Activated naive CD8-positive, alpha-beta T cell treated with anti-CD3 and anti-CD28 coated beads, Interleukin-2, amount 50 U/mL, for 24 hours (primary cell): Measurements from ENCODE around the gene GPR158.
"Not testable (repeated sequence)": the region's sequence is repeated elsewhere in the genome, so short reads cannot be mapped to it uniquely, and the experiment has no call there.

Source experiments
- ATAC-seq: fragments of 150-1000 bp; cut with Tn5 transposase; one replicate; pipeline ENCODE4 v1.10.0; 2021
- DNase-seq: peaks from one replicate; pipeline ENCODE4 v3.0.0; 2021
- H3K27ac Mint-ChIP-seq: one replicate; pipeline ENCODE4 v1.8.0; 2021; ENCODE audit warnings: mild to moderate bottlenecking, mixed read lengths
- H3K27me3 Mint-ChIP-seq: one replicate; pipeline ENCODE4 v1.8.0; 2021; ENCODE audit warnings: mixed read lengths
- H3K36me3 Mint-ChIP-seq: one replicate; pipeline ENCODE4 v1.8.0; 2021; ENCODE audit warnings: low read depth, mixed read lengths
- H3K4me1 Mint-ChIP-seq: one replicate; pipeline ENCODE4 v1.8.0; 2021; ENCODE audit warnings: mixed read lengths
- H3K4me3 Mint-ChIP-seq: one replicate; pipeline ENCODE4 v1.8.0; 2021; ENCODE audit warnings: mild to moderate bottlenecking, moderate library complexity, mixed read lengths
- H3K9me3 Mint-ChIP-seq: one replicate; pipeline ENCODE4 v1.8.0; 2021; ENCODE audit warnings: mixed read lengths

GPR158 gene

DNA sequence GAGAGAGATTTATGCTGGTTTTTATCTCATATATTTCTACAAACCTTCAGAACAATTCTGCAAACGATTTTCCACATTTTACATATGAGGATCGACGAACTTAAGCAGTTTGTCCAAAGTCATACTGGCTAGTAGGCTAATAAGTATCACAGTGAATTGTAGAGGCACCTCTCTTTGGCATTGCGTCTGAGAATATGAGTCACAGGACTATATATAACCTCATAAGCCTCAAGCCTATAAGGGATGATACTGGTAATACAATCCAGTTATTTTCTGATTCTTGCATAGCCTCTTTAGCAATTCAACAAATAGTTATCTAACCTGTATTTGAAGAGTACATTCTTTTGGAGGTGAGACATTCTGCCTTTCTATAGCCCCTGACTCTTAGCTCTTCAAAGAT is 129.8 kb downstream of the GPR158 start:
- DNase-seq (no peak), ATAC-seq (no peak)
- no peak overlapping the region for H3K27ac Mint-ChIP-seq
- no peaks in the 10 kb centered on the region for H3K4me1 Mint-ChIP-seq
- no peaks in the 10 kb centered on the region for H3K36me3 Mint-ChIP-seq
- no peaks in the 10 kb centered on the region for H3K27me3 Mint-ChIP-seq
- H3K4me3 Mint-ChIP-seq, result no peak overlapping the region
- H3K9me3 Mint-ChIP-seq, result peaks cover 23% of the 10 kb centered on the region

DNA sequence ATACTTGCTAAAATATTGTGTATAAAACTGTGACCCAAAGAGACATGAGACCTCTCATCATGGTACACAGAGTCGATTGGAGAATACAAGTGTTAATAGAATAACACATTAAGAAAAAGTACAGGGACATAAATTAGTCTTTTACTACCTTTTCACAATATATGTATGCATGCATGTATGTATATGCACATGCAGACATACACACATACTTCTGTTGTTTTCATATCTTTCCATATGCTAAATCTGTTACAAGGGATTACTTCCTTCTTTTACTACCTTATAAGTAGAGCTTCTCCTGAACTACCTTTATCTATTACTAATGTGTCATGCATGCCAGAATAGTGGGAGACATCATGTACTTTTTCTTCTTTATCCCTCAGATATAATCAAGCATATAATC is 131.6 kb downstream of the GPR158 start:
- no peak overlapping the region for H3K4me3 Mint-ChIP-seq
- no peaks in the 10 kb centered on the region for H3K27me3 Mint-ChIP-seq
- DNase-seq (no peak), ATAC-seq (no peak)
- no peak overlapping the region for H3K27ac Mint-ChIP-seq
- no peaks in the 10 kb centered on the region for H3K36me3 Mint-ChIP-seq
- H3K4me1 Mint-ChIP-seq, result no peaks in the 10 kb centered on the region
- peaks cover 30% of the 10 kb centered on the region for H3K9me3 Mint-ChIP-seq

DNA sequence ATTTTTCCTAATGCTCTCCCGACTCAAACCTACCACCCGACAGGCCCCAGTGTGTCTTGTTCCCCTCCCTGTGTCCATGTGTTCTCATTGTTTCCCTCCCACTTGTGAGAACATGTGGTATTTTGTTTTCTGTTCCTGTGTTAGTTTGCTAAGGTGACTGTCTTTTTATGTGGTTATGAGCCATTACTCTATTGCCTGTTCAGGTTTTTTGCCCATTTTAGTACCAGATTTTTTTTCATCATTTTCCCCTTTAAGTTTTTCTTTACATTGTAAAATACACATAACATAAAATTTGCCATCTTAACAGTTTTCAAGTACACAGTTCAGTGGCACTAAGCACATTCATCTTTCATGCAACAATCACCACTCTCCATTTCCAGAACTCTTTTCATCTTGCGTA is 133.5 kb downstream of the GPR158 start:
- DNase-seq (no peak), ATAC-seq (no peak)
- Mint-ChIP-seq H3K27me3 (no peaks in the 10 kb centered on the region), H3K4me1 (no peaks in the 10 kb centered on the region), H3K36me3 (no peaks in the 10 kb centered on the region), H3K27ac (no peak overlapping the region), H3K4me3 (no peak overlapping the region), H3K9me3 (peaks cover 25% of the 10 kb centered on the region)

DNA sequence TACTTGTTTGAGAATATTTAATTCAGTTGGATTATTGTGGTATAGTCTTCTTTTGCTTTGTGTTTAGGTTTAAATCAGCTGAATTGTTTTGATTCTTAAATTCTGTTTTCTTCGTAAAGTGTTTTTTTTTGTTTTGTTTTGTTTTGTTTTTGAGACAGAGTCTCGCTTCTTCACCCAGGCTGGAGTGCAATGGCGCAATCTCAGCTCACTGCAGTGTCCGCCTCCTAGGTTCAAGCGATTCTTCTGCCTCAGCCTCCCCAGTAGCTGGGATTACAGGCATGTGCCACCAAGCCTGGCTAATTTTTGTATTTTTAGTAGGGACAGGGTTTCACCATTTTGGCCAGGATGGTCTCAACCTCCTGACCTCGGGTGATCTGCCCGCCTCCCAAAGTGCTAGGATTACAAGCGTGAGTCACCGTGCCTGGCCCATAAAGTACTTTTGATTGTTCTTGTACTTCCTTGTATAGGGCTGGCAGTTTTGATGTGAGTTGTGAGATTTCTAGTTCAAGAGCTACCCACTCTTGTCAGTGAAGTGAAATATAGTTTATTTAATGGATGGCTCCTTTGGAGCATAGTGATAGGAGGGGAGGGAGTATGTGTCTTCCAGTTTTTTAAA is 142.9 kb downstream of the GPR158 start:
- H3K4me3 Mint-ChIP-seq, H3K4me1 Mint-ChIP-seq, DNase-seq, H3K9me3 Mint-ChIP-seq, H3K27me3 Mint-ChIP-seq, H3K27ac Mint-ChIP-seq, ATAC-seq, H3K36me3 Mint-ChIP-seq: not testable (repeated sequence)

DNA sequence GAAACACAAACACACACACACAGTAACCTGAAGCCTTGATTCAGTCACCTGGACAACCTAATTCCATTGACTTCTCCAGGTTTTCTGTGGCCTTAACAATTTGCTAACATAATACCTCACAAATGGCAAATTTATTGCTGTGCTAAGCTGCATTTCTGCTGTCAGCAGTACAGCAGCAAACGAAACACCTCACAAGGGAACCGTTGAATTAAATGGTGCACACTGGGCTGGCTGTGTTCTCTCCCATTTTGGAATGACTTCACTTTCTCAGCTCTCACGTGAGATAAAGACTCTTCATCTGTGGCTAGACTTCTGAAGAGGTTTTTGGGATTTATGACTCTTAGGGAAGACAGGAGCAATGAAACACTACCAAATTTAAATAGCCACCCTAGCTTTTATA is 152.5 kb downstream of the GPR158 start:
- no peaks in the 10 kb centered on the region for H3K36me3 Mint-ChIP-seq
- no peak overlapping the region for H3K27ac Mint-ChIP-seq
- H3K4me3 Mint-ChIP-seq, result no peak overlapping the region
- no peak for DNase-seq
- ATAC-seq, result no peak
- peaks cover 8% of the 10 kb centered on the region for H3K9me3 Mint-ChIP-seq
- H3K4me1 Mint-ChIP-seq, result no peaks in the 10 kb centered on the region
- H3K27me3 Mint-ChIP-seq, result no peaks in the 10 kb centered on the region

DNA sequence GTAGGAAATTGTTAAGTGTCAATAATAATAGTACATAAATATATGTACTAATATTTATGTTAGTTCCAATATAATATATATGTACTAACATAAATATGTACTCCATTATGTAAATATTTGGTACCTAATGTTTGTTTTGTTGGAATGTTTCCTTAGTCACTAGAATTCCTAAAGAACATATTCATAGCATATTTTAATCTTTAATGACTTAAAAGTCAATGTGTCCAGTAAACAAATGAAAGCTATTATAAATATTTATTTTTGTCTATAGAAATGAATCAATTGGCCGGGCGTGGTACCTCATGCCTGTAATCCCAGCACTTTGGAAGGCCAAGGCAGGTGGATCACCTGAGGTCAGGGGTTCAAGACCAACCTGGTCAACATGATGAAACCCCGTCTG is 153.6 kb downstream of the GPR158 start:
- peaks cover 8% of the 10 kb centered on the region for H3K9me3 Mint-ChIP-seq
- no peaks in the 10 kb centered on the region for H3K27me3 Mint-ChIP-seq
- no peak for ATAC-seq
- H3K4me1 Mint-ChIP-seq, result no peaks in the 10 kb centered on the region
- no peak overlapping the region for H3K27ac Mint-ChIP-seq
- H3K4me3 Mint-ChIP-seq, result no peak overlapping the region
- no peaks in the 10 kb centered on the region for H3K36me3 Mint-ChIP-seq
- DNase-seq, result no peak

DNA sequence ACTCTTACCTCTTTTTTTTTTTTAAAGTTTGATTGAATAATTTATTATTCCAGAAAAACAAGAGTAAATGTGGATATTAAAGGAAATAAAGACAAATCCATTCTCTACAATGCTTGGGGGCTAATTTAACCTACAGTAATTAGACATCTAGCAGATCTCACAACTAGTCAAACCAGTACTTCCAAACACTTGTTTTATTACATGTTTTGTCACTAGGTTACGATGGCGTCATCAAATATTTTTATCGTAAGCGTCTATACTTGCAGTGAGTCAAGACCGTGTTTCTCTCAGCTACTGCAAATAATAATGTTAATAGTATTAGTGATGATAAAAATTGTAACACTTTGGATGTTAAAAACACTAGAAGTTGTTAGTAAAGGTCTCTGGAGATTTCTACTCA is 154.8 kb downstream of the GPR158 start:
- H3K27ac Mint-ChIP-seq, H3K4me3 Mint-ChIP-seq, ATAC-seq, DNase-seq, H3K27me3 Mint-ChIP-seq, H3K36me3 Mint-ChIP-seq, H3K4me1 Mint-ChIP-seq, H3K9me3 Mint-ChIP-seq: not testable (repeated sequence)

DNA sequence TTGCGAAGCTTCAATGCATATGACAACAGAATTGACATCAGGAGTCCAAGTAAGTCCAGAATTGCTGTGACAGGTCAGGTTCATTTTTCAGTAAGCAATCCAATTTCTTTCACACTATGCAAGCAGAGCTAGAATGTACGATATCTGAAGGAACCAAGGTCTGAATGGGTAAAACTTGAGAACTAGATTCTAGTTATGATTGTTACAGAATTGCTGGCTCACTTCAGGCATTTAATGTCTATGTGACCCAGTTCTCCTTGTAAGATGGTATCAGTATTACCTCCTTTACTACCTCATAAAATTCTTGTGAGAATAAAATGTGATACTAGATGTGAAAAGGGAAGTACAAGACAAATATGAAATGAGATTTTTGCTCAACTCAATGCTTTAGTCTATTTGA is 159.6 kb downstream of the GPR158 start:
- no peak for ATAC-seq
- H3K27me3 Mint-ChIP-seq, result no peaks in the 10 kb centered on the region
- no peak for DNase-seq

DNA sequence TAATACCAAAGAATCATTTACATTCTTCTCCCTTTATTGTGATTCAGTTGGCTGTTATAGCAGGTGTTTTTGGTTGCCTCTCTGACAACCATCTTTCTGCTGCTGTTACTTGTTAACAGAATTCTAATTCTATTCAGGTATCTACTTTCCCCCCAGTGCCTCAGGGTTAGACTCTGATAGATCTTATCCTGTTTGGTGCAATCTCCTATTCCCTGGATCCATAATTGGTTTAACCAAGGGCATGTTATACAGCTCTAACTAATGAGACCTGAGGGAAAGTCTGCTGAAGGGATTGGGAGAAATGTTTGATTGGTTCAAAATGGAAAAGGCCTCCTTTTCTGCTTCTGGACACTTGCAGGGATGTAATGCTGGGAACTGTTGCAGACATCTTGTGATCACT is 161.5 kb downstream of the GPR158 start:
- DNase-seq (no peak), ATAC-seq (no peak)
- Mint-ChIP-seq H3K27ac (no peak overlapping the region), H3K4me3 (no peak overlapping the region), H3K27me3 (no peaks in the 10 kb centered on the region), H3K36me3 (no peaks in the 10 kb centered on the region), H3K4me1 (no peaks in the 10 kb centered on the region), H3K9me3 (no peaks in the 10 kb centered on the region)

More for the DNA sequence above, 159.6 kb downstream of the GPR158 start:
- H3K27ac Mint-ChIP-seq, result no peak overlapping the region
- H3K4me1 Mint-ChIP-seq, result no peaks in the 10 kb centered on the region
- no peaks in the 10 kb centered on the region for H3K9me3 Mint-ChIP-seq
- no peak overlapping the region for H3K4me3 Mint-ChIP-seq
- no peaks in the 10 kb centered on the region for H3K36me3 Mint-ChIP-seq

DNA sequence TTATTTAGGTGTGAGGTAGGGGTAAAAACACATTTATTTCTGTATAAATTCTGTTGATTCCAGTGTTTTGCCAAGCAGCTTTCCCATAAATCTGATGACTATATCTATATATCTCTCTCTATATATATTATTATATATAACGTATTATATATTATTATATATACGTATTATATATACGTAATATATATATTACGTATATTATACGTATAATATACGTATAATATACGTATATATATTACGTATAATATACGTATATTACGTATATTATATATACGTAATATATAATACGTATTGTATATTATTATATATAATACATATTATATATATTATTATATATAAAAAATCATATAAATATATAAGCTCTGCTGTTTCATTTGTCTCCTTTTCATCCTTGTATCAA is 163.5 kb downstream of the GPR158 start:
- no peaks in the 10 kb centered on the region for H3K9me3 Mint-ChIP-seq
- H3K27me3 Mint-ChIP-seq, result no peaks in the 10 kb centered on the region
- H3K4me1 Mint-ChIP-seq, result no peaks in the 10 kb centered on the region
- DNase-seq (no peak), ATAC-seq (no peak)
- no peak overlapping the region for H3K27ac Mint-ChIP-seq
- H3K36me3 Mint-ChIP-seq, result no peaks in the 10 kb centered on the region
- no peak overlapping the region for H3K4me3 Mint-ChIP-seq

DNA sequence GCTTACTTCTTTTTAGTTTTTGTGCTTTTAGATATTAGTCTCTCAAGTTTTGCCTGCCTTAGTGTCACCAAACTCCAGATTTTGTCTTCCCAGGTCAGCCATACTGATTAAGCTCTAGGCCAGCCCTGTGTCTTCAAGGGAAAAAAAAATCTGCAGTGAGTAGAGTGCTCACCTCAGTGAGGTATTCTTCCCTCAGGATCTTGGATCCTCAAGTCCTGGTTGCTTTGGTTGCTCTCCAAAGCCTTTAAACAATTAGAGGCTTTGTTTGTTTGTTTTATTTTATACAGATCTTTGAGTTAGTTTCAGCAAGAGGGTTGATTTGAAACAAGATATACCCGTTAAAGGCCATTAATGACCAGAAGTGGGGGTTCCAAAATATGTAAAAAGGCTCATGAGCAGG is 165.2 kb downstream of the GPR158 start:
- no peaks in the 10 kb centered on the region for H3K27me3 Mint-ChIP-seq
- no peak for DNase-seq
- ATAC-seq, result no peak
- no peaks in the 10 kb centered on the region for H3K36me3 Mint-ChIP-seq
- H3K9me3 Mint-ChIP-seq, result no peaks in the 10 kb centered on the region
- H3K4me3 Mint-ChIP-seq, result no peak overlapping the region
- H3K4me1 Mint-ChIP-seq, result no peaks in the 10 kb centered on the region
- H3K27ac Mint-ChIP-seq, result no peak overlapping the region

DNA sequence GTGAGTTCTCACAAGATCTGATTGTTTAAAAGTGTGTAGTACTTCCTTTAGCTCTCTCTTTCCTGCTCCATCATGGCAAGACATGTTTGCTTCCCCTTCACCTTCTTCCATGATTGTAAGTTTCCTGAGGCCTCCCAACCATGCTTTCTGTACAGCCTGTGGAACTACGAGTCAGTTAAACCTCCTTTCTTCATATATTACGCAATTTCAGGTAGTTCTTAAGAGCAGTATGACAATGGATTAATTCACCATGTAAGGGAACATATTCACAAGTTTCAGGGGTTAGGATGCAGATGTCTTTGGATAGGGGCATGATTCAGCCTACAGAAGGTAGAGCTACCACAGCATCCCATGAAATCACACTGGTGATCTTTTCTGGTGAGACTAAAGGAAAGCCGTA is 174.7 kb downstream of the GPR158 start:
- Mint-ChIP-seq H3K9me3 (peaks cover 11% of the 10 kb centered on the region), H3K4me1 (no peaks in the 10 kb centered on the region), H3K36me3 (no peaks in the 10 kb centered on the region), H3K4me3 (no peak overlapping the region), H3K27ac (no peak overlapping the region), H3K27me3 (no peaks in the 10 kb centered on the region)
- DNase-seq, result no peak
- ATAC-seq, result no peak

DNA sequence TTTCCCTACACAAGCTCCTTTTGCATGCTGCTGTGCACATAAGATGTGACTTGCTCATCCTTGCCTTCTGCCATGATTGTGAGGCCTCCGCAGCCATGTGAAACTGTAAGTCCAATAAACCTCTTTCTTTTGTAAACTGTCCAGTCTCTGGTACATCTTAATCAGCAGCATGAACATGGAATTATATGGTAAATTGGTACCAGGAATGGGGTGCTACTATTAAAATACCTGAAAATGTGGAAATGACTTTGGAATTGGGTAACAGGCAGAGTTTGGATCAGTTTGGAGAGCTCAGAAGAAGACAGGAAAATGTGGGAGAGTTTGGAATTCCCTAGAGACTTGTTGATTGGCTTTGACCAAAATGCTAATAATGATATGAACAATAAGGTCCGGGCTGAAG is 181.8 kb downstream of the GPR158 start:
- Mint-ChIP-seq H3K4me3 (no peak overlapping the region), H3K9me3 (peaks cover 58% of the 10 kb centered on the region)

DNA sequence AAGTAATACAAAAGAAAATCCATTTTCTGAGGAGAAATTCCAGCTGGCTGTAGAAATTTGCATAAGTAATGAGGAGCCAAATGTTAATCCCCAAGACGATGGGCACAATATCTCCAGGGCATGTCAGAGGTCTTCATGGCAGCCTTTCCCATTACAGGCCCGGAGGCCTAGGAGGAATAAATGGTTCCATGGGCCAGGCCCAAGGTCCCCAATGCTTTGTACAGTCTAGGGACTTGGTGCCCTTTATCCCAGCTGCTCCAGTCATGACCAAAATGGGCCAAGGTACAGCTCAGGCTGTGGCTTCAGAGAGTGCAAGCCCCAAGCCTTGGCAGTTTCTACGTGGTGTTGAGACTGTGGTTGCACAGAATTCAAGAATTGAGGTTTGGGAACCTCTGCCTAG is 182.5 kb downstream of the GPR158 start:
- peaks cover 58% of the 10 kb centered on the region for H3K9me3 Mint-ChIP-seq
- H3K27me3 Mint-ChIP-seq, result no peaks in the 10 kb centered on the region
- no peak overlapping the region for H3K4me3 Mint-ChIP-seq
- ATAC-seq, result no peak
- H3K36me3 Mint-ChIP-seq, result no peaks in the 10 kb centered on the region
- no peak for DNase-seq
- no peaks in the 10 kb centered on the region for H3K4me1 Mint-ChIP-seq
- H3K27ac Mint-ChIP-seq, result no peak overlapping the region

More for the DNA sequence above, 181.8 kb downstream of the GPR158 start:
- Mint-ChIP-seq H3K27me3 (no peaks in the 10 kb centered on the region), H3K36me3 (no peaks in the 10 kb centered on the region), H3K4me1 (no peaks in the 10 kb centered on the region), H3K27ac (no peak overlapping the region)
- no peak for ATAC-seq
- DNase-seq, result no peak

DNA sequence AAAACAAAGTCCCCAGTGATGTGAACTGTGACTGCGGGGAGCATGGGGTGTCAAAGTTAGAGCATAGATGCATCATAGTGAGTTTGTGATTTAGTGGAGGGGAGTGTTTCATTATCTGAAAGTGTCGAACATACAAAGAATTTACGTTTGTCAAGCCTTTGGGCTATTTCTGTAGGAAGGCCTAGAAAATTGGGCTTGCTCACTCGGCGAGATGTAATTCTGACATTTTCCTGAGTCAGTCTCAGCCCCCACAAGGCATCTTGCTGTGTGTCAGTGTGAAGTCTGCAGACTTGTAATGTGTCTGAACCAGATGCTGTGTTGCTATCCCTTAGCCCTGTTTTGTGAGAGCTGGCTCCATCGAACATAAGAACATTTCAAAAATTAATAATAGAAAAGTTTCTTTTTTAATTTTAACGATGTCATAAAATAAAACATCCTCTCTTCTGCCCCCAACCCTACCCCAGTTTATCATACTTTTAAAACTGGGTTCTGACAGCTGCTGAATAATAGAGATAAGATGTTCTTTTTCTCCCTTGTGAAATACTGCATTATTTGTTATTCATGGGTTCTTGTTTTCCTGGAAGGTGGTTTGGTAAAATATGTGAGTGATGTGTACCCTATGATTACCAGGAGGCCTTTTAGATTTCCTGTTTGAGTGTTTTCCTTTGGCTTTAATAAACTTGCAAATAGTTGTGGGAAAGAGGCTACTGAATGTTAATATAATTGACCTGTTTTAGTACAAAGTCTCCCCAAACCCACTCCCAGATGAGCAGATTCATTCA is 207.4 kb downstream of the GPR158 start:
- DNase-seq, result no peak
- Mint-ChIP-seq H3K4me3 (no peak overlapping the region), H3K36me3 (no peaks in the 10 kb centered on the region), H3K27me3 (no peaks in the 10 kb centered on the region), H3K27ac (no peak overlapping the region), H3K9me3 (peaks cover 8% of the 10 kb centered on the region), H3K4me1 (no peaks in the 10 kb centered on the region)
- ATAC-seq, result no peak
